Transverse colon (tissue), 3 donors: ENCODE measurements around the gene TOP2A.

Source experiments
- POLR2A ChIP-seq: fragments of 450-650 bp; IDR thresholded peaks from one replicate; pipeline ENCODE4 v1.6.1; 2016; ENCODE audit warnings: antibody characterized with exemption, mild to moderate bottlenecking, moderate library complexity
- TF ChIP-seq, protein P1 (sequence below), 5 experiments: fragments of 200-600 bp in 3 of 5; fragments of 450-650 bp in 2 of 5; sonication (generic) in 3 of 5; IDR thresholded peaks; 1 replicate in 2 of 5; 2 replicates in 3 of 5; pipeline ENCODE4 v1.5.1; 2016 to 2017; ENCODE audit warnings: antibody characterized with exemption in 5 of 5, inconsistent platforms in 3 of 5, mild to moderate bottlenecking in 2 of 5, moderate library complexity in 1 of 5

DNA sequence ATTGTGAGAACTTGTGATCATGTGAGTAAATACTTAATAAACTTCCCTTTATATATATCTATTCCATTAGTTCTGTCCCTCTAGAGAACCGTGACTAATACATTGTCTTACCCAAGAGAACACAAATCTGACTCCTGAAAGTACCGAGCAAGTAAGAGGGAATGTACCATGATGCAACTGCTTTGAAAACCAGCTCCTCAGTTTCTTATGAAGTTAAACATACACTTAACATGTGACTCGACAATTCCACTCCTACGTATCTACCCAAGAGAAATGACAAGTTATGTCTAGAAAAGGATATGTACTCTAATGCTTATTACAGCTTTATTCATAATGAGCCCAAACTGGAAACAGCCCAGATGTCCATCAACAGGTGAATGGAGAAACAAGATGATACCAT lies 44.4 kb downstream of the TOP2A start:
- TF ChIP-seq POLR2A, result no peak
- TF ChIP-seq, protein P1, sequence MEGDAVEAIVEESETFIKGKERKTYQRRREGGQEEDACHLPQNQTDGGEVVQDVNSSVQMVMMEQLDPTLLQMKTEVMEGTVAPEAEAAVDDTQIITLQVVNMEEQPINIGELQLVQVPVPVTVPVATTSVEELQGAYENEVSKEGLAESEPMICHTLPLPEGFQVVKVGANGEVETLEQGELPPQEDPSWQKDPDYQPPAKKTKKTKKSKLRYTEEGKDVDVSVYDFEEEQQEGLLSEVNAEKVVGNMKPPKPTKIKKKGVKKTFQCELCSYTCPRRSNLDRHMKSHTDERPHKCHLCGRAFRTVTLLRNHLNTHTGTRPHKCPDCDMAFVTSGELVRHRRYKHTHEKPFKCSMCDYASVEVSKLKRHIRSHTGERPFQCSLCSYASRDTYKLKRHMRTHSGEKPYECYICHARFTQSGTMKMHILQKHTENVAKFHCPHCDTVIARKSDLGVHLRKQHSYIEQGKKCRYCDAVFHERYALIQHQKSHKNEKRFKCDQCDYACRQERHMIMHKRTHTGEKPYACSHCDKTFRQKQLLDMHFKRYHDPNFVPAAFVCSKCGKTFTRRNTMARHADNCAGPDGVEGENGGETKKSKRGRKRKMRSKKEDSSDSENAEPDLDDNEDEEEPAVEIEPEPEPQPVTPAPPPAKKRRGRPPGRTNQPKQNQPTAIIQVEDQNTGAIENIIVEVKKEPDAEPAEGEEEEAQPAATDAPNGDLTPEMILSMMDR (IDR thresholded peaks at IDR 0.05), result no peak
